ENCODE results near the gene EPHB2.

The EPHB2 gene

DNA sequence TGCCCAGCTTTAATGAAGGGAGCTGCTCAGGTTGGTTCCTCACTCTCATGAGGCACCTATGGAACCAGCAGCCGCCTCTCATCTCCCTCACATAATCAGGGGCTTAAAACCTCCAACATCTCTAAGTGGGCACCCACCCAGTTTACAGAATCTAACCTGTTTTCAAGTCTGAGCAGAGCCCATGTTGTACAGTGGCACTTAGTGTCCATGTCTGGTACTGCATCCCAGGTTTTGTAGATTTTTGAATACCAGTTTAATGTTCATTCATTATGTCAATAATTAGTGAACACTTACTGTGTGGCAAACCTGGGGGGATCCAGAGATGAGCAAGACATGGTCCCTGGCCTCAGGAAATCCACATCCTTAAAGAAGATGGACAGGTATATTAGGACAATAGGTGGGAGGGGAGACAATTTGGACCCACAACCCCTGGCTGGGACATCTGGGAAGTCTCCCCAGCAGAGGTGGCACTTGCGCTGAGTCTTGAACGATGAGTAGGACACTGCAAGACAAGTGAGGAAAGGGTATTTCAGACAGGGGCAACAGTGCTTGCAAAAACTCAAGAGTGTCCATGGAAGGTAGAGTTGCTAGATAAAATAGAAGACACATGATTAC, 178.7 kb downstream of the EPHB2 start:
- DNase-seq: no peak

DNA sequence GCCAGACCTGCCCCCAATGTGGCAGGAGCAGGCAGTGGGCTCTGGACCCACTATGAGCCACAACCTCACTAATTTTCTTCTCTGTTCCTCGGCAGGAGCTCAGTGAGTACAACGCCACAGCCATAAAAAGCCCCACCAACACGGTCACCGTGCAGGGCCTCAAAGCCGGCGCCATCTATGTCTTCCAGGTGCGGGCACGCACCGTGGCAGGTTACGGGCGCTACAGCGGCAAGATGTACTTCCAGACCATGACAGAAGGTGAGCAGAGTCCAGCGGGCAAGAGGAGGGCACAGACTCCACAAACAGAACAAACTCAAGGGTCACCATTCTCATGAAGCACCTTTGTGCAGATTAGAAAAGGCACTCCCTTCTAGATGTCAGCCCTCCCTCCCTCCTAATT, 182.2 kb downstream of the EPHB2 start:
- no peak for DNase-seq

DNA sequence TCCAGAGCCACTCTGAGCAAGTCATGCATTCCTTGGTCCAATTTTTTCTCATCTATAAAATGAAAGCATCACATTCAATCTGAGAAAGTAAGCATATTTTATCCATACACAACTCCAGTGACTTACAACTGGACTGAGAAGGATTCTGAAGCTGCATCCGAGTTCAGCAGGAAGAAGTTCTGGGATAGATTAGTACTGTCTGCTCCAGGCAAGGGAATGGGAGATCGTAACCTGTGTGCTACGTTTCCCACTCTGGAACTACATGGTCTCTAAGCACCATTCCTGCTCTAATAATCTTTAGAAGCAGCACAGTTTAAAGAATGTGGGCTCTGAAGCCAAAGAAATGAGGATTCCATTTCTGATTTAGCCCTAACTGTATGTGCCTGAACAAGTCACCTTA, 182.7 kb downstream of the EPHB2 start:
- DNase-seq: no peak

DNA sequence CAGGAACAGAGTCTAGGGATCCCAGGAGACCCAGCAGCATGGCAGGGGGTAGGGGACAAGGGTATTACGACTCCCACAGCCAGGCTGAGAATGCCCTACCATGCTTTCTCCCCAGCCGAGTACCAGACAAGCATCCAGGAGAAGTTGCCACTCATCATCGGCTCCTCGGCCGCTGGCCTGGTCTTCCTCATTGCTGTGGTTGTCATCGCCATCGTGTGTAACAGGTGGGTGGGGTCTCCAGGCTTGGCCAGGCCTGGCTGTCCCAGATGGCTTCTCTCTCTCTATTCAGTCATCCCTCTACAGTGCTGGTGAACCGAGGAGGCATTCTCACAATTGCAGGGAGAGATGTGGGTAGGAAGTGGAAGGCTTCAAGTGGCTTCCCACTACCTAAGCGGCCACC, 184.7 kb downstream of the EPHB2 start:
- DNase-seq: no peak

DNA sequence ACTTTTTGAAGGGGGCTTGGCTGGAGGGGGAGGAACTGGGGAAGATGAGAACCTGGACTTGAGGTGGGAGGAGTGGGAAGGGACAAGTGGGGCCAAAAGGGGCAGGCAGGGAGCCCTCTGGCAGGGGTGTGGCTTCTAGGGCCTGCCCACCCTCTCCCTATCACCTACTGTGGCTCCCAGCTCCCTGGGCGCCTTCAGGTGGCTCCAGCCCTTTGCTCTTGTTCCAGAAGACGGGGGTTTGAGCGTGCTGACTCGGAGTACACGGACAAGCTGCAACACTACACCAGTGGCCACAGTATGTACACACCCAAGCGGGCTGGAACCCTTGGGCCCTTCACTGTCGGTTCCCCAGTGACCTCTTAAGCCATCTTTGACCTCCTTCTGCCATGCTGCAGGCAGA, 185.5 kb downstream of the EPHB2 start:
- no peak for DNase-seq

DNA sequence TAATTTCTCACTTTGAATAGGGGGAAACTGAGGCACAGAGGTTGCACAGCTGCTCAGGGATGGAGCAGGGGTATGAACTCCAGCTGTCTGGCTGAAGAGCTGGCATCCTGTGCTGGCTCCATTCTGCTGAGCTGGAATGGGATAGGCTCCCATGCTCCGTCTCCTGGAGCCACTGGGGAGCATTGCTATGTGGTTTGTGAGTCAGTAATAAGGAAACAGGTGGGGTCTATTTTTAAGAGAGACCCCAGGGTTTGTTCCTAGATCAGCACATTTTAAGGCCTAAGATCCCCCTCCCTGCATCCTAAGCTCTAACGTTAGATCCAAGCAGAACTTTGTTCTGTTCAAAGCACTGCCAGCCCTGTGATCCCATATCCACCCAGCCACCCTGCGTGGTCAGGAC, 189.8 kb downstream of the EPHB2 start:
- DNase-seq: no peak

DNA sequence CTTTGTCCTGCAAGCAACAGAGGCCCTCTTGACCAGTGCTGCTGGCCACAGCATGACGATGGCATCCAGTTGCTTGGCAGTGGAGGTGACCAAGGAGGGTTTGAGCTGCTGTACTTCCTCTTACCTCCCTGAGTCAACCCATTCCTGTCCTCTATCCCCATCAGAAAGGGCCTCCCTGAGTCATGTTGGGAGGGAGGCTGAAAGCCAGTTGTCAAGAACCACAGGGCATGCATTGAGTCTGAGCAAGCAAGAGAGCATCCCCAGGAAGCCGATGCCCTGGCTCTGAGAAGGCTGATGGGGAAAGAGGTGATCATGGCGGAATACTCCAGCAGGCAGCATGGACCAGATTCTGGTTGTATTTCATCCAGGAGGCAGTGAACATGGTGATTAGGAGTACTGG, 192.5 kb downstream of the EPHB2 start:
- no peak for DNase-seq

DNA sequence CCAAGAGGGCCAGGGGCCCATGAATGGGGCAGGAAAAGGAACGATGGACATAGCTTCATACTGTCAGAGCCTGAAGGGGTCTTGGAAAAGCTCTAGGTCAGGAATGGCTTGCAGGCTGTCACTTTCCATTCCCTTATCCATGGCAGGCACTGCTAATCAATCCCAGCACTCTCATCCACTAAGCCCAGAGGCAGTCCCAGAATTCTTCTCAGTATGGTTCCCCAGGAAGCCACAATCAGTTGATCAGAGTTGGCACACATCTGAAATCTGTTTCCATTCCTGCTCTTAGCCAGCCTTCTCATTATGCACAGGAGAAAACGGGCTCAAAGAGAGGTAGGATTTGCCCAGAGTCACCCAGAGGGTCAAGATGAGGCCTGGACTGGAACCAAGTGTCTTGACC, 196.3 kb downstream of the EPHB2 start:
- no peak for DNase-seq

DNA sequence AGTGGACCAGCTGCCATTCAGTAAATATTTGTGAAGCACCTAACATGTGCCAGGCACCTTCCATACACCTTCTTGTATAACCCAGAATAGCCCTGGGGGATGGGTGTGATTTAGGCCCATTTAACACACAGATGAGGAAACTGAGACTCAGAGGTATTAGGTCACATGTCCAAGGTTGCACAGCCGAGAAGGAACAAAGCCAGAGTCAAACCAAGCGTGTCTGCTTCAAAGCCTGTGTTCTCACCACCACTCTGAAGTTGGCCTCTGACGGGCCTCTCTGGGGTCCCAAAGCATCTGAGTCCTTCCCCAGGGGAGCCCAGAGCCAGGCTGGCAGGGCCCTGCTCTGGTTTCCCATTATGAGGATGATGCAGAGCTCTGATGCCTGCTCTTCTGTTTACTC, 196.9 kb downstream of the EPHB2 start:
- DNase-seq: no peak

DNA sequence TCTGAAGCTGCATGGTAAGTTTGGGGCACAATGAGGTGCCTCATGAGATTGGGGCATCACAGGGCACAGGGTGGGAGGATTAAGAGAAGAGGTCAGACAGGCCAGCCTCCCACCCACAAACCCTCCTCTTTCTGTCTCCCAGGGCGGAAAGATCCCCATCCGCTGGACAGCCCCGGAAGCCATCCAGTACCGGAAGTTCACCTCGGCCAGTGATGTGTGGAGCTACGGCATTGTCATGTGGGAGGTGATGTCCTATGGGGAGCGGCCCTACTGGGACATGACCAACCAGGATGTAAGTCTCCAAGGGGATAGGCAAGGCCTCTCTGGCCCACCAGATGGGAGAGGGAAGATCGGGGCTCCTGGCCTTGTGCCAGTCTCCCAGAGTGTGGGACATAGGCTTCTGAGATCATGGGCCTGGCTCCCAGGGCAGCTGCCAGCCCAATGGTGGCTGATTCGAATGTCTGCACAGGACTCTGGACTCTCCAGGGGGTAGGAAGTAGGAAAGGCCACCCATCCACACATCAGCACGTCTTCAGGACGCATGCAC, 198.3 kb downstream of the EPHB2 start:
- no peak for DNase-seq

DNA sequence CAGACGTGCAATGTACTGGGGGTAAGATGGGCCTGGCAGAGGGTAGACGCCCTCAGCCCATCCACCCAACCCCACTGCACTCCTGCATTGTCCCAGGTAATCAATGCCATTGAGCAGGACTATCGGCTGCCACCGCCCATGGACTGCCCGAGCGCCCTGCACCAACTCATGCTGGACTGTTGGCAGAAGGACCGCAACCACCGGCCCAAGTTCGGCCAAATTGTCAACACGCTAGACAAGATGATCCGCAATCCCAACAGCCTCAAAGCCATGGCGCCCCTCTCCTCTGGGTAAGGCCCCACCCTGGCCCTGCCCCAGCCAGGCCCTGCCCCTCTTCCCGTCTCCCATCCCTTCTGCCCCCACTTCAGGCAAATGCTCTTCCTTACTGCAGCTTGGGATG, 199.6 kb downstream of the EPHB2 start:
- no peak for DNase-seq

DNA sequence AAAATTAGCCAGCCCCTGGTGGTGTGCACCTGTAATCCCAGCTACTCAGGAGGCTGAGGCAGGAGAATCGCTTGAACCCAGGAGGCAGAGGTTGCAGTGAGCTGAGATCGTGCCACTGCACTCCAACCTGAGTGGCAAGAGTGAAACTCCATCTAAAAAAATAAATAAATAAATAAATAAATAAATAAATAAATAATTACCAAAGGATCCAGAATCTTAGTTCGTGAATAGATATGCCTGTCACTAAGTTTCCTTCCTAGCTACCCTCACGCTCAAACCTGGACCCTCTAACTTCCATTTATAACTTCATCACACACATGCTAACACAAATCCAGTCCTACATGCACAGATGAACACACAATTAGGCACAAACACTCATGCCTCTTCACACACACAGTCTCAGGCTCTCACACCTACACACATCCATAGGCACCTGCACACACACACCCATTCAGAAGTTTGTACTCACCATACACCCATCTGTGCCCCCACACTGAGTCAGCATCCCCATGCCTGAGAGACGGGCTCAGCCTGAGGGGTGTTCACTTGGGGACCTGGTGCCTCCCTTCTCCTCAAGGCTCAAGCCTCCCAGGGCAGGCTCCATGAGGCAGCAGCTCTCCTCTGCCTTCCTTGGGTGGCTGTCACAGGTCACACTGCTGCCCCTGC, 200.5 kb downstream of the EPHB2 start:
- no peak for DNase-seq

DNA sequence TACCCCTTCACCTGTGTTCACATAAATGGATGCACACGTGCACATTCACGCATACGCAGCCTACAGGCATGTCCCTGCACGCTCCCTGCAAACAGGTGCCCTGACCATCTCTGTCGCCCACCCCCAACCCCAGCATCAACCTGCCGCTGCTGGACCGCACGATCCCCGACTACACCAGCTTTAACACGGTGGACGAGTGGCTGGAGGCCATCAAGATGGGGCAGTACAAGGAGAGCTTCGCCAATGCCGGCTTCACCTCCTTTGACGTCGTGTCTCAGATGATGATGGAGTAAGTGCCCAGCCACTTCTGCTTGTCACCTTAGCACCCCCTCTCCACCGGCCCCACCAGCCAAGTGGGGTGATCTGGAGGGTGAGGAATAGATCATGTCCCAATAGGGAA, 201.7 kb downstream of the EPHB2 start:
- DNase-seq: no peak

DNA sequence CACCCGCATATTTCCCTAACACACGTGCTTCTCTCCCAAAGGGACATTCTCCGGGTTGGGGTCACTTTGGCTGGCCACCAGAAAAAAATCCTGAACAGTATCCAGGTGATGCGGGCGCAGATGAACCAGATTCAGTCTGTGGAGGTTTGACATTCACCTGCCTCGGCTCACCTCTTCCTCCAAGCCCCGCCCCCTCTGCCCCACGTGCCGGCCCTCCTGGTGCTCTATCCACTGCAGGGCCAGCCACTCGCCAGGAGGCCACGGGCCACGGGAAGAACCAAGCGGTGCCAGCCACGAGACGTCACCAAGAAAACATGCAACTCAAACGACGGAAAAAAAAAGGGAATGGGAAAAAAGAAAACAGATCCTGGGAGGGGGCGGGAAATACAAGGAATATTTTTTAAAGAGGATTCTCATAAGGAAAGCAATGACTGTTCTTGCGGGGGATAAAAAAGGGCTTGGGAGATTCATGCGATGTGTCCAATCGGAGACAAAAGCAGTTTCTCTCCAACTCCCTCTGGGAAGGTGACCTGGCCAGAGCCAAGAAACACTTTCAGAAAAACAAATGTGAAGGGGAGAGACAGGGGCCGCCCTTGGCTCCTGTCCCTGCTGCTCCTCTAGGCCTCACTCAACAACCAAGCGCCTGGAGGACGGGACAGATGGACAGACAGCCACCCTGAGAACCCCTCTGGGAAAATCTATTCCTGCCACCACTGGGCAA, 202.9 kb downstream of the EPHB2 start:
- no peak for DNase-seq

DNA sequence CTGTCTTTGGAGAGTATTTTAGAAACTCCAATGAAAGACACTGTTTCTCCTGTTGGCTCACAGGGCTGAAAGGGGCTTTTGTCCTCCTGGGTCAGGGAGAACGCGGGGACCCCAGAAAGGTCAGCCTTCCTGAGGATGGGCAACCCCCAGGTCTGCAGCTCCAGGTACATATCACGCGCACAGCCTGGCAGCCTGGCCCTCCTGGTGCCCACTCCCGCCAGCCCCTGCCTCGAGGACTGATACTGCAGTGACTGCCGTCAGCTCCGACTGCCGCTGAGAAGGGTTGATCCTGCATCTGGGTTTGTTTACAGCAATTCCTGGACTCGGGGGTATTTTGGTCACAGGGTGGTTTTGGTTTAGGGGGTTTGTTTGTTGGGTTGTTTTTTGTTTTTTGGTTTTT, 203.5 kb downstream of the EPHB2 start:
- no peak for DNase-seq

DNA sequence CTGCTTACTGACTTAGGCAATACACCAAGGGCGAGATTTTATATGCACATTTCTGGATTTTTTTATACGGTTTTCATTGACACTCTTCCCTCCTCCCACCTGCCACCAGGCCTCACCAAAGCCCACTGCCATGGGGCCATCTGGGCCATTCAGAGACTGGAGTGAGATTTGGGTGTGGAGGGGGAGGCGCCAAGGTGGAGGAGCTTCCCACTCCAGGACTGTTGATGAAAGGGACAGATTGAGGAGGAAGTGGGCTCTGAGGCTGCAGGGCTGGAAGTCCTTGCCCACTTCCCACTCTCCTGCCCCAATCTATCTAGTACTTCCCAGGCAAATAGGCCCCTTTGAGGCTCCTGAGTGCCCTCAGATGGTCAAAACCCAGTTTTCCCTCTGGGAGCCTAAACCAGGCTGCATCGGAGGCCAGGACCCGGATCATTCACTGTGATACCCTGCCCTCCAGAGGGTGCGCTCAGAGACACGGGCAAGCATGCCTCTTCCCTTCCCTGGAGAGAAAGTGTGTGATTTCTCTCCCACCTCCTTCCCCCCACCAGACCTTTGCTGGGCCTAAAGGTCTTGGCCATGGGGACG, 204.1 kb downstream of the EPHB2 start:
- no peak for DNase-seq

DNA sequence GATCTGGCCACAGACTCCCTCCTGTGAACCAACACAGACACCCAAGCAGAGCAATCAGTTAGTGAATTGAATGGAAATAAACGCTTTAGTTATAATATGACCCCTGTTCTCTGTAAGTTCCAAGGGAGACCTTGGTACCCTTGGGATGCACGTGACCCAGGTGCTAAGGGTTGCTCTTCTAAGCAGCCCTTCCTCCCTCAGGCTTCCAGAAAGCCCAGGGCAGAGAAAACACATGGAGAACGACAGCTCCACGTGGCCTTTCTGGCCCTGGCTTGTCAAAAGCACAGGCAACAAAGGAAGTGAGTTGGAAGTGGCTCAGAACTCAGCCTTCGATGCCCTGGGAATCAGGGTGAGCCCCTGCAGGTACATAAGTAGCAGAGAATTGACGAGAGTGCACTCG, 204.6 kb downstream of the EPHB2 start:
- no peak for DNase-seq

DNA sequence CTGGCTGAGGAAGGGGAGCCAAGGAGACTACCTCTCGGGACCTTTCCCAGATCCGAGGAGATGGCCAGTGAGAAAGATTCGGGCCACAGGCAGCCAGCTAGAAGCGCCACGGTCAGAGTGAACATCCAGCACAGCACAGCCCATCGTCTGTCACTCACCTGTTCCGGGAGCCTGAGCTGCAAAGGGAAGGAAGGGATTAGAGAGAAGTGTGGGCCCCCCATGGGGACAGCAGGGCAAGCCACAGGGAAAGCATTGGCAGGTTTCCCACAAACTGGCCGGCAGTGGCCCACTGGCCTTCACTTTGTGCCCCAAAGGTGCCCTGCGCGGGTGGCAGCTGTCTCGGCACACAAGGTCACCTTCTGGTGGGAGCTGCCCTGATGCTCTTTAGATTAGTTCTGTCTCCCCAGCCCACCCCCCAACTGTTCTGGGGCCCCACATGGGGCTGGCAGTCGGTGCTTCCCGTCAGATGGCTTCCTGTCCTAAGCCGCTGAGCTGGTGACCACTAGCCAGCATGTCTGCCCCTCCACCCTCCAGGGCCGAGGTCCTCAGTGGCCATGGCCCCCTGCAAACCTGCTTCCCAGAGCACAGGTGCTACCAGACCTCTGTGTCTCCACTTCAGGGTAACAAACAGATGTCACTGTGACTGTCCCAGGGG, 205.3 kb downstream of the EPHB2 start:
- no peak for DNase-seq

DNA sequence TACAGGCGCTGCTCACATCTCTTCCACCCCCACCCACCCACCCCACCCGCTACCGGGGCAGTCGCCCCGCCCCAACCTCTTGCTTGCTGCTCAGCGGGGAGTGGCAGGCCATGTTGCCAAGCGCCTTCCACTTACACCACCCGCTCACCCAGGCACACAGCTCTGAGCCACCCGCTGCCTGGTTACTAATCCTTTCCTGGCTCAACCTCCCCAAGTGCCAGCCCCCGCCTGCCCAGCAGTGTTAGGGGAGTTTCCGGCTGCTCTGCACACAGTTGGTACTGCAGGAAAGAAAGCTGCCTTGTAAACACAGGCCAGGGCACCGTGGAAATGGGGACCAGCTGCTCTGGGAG, 205.8 kb downstream of the EPHB2 start:
- no peak for DNase-seq

DNA sequence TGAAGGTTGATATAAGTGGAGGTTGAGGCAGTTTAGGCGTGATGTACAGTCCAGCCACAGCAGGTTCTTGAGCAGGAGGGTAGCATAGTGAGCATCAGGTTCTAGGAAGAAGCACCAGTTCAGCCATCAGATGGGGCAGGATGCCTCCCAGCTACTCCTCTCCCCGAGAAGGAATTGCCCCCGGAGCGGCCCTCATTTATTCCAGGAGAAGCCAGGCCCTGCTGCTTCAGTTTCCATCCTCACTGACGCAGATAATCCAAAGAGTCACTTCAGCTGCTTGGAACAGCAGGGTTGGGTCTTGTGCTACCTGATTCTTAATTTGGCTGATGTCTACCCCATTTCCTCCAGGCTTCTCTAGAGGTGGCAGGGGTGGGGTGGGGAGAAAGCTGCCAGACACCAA, 207.3 kb downstream of the EPHB2 start:
- no peak for DNase-seq

DNA sequence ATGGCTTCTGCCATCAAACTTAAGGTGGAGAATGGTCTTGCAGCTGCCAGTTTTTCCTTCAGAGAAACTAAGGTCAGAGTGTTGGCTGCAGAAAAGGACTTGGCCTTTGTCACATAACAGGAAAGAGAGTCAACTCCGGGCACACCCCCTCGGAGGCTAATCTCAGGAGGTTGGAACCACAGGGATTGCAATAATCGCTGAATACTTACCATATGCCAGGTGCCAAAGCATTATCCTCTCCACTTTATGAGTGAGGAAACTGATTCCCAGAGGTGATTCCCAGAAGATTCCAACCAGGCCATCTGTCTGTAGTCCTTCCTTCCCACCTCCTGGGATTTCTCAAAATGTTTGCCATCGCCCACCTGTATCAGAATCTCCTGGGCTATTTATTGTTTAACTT, 208.0 kb downstream of the EPHB2 start:
- DNase-seq: no peak

DNA sequence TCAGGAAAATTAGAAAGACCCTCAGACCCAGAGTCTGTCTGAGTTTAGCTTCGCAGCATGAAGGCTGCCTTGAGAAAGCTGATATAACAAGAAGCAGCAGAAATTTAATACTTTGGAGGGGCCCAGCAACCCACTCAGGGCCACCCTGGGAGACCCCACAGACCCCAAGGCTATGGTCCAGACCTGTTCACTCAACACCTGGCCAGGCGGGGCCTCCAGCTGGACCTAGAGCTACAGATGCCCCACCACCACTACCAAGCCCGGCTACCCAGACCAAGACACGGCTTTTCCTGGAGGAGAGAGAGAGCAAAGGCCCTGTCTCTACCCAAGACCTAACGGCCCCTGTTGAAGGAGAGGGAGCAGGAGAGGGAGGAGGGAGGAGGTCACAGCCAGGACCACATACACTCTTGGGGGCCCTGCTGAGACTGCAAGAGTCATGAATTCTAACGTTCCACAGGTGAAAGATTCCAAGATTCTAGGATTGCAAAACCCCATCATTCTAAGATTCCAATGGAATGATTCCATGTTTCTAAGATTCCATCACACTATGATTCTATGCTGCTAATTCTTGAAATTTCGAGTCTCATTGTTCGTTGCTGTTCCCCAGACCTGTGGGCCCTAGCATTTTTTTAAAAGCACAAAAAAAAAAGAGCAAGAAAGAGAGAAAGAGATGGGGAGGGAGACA, 208.8 kb downstream of the EPHB2 start:
- DNase-seq: no peak
